ENCODE measurements around the gene FAM50A.
A peak's percentile ranks its signal among the peaks of the same experiment; 100 is the strongest.
"Not testable (repeated sequence)": the region's sequence is repeated elsewhere in the genome, so short reads cannot be mapped to it uniquely, and the experiment has no call there.

Gene FAM50A

DNA sequence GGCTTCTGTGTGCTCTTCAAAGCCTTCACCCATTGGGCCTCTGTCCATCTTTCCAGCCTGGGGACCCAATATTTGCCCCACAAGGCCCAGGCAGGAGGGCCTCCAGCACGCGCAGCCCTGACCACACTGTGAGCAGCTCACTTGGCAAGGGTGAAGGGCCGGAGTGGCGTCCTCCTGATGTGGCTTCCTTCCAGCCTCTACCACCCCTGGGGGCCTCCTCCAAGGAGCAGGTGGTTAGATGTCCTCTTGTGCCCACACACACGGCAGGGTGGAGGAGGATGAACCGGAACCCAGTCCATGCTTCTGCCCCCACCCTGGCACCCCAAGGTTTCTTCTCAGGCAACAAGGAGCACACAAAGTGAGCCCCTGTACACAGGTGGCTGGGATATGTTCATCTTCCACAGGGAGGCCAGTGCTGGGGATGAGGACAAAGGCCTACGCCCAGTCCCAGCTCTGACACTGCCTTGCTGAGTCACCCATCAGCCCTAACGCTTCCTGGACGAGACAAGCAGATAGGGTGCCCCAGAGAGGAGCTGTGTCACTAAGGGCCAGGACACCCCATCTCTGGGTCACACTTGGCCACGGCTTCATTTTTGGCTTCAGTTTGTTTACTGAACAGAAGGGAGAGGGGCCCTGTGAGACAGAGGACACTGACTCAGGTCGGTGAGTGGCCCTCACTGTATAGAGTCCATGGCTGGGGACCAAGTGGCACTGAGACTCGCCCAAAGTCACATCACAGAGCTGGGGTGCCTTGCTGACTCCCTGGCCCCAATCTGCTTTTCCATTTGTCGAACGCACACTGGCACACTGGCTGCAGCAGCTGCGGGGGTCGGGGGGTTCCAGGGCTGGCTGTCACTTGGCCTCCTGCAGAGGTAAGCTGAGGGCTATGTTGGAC is 40.6 kb downstream of the FAM50A start:
- DNase-seq (ENCODE audit: low read depth in 2 of 2) = no peak

DNA sequence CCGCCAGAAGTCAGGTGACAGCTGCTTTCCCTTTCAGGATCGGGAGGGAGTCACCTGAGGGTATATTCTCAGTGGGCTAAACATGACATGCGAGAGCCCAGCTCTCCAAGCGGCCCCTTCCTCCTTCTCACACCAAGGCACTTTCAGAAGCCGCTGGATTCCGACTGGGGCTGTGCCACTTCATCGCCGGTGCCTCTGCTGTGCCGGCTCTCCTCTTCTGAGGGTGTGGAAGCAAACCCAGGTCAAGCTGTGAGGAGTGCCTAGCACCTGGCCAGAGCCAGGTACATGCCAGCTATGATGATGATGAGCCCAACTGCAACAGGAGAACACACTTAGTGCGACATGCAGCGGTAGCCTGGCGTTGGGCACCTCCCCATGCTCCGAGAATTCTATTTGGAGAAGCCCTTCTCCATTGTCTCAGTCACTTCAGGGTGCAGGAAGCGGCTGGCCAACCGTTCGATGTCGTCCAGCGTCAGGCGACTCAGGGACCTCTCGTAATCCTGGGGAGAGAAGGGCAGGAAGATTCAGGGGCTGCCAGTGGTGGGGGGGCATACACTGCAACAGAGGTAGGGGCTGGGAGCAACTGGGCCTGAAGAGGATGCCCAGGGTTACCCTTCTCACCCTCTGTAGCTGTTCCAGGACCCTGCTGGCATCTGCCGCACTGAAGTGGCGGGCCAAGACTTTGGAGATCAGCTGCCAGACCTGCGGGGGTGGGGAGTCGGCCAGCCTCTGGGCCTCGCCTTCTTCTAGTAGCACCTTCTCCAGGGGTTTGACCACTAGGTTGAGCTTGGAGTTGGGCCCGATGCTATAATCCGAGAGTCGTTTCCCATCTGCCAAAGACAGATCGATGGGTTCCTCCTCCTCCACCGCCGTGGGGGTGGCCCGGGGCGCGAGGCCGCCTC is 41.5 kb downstream of the FAM50A start:
- no peak for DNase-seq (ENCODE audit: low read depth in 2 of 2)

DNA sequence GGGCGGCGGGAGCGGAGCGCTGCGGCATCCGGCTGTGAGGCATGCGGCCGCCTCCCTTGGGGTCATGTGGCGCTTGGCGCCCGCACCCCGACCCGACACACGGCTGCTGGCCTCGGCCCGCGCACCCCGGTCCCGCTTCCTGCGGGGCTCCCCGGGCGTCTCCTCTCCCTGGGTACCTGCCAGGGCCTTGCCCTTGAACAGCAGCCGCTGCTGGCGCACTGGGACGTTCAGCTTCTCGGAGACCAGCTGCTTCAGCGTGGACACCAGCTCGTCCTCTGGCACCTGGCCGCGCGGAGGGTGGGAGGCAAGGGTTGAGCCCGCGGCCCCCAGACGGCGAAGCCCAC is 42.1 kb downstream of the FAM50A start:
- DNase-seq (ENCODE audit: low read depth in 2 of 2) = no peak

DNA sequence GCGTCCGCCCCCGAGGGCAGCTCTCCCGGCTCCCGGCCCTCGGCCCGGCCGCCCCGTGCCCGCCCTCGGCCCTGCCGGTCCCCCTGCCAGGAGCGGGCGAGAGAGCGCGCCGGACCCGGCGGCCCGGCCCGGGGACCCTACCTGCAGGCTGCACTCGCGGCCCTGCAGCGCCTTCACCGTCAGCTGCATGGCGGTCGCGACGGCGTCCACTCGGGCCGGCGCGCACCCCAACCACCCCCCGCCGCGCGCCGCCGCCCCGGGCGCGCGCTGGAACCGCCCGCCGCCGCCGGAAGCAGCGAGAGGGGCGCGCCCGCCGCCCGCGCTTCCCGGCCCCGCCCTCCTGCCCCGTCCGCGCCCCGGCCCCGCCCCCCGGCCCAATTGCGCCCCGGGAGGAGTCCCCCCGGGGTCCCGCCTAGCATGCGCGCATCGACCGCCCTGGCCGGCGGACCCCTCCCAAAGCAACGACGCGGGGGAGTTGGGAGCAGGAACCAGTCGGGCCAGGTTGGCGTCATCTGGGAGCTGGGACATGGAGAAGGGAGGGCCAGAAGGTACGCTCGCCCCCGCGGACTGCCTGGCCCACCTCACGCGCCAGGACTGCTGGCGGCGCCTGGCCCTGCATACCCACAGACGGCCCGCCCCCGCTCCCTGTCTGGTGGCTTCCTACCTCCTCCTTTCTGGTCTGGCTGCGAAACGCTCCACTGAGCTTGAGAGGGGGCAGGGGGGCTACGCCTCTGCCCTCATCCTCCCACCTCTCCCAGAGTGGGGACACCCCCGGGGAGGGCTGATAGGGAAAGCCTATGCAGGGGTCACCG is 42.7 kb downstream of the FAM50A start, which contains the start of gene UBL4A:
Gene UBL4A, minus strand, starts transcription at position 220 of the 812 bp plus-strand sequence. Its CDS starts 31 bp downstream, at position 189.
- DNase-seq (ENCODE audit: low read depth in 2 of 2) = peak in 1 of 2 donors; percentile 52

DNA sequence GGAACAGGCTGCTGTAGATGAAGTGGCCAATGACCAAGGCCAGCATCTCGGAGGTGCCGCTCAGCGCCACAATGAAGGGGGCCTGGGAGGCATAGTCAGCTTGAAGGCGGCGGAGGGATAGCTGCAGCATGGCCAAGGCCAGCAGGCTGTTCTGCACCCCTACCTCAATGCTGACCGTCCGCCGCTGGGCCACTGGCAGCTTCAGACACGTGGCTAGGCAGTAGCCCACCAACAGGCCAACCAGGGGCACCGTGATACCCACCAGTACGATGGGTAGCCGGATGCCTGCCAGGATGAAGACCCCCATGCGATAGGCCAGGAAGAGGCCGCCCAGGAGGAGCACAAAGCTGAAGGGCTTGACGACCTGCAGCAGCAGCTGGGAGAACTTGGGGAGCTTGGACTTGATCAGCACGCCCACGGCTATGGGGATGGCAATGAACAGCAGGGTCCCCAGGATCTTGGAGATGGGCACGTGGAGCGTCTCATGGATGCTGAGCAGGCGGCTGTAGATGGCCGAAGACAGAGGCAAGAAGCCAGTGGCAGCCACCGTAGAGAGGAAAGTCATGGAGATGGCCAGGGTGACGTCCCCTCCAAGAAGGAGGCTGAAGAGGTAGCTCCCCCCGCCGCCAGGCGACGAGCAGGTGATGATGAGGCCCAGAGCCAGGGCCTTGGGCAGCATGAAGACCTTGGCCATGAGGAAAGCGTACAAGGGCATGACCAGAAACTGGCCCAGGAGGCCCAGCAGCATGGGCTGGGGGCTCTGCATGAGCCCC is 43.8 kb downstream of the FAM50A start:
- no peak for DNase-seq (ENCODE audit: low read depth in 2 of 2)

DNA sequence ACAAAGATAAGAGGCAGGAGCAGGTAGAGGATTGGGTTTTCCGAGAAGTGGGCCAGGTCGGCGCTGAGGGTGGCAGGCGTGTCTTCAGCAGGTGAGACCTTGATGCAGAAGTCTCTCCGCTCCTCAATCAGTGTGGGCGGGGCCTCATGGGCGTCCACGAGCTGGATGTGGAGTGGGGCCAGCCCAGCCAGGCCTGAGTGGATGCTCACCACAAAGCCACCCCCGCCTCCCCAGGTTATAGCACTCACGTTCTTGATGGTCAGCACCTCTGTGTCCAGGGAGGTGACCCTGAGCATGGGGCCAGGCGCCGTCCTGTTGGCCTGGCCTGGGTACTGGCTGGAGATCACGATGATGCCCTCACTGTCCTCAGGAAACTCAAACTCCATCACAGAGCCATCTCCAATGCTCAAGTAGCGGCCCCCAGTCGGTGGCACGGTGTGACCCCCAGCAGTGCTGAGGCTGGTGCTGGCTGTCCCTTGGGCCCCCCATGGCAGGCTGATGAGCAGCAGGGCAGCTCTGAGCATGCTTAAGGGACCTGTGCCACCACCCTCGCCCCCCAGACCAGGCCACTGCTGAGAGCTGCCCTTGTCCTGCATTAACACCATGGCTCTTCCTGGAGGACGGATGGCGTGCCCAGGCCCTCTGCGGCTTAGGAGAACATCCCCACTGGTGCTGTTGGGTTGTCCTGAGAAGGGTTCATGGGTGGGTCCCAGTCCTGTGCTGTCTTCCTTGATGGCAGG is 44.6 kb downstream of the FAM50A start:
- DNase-seq (ENCODE audit: low read depth in 2 of 2) = no peak

DNA sequence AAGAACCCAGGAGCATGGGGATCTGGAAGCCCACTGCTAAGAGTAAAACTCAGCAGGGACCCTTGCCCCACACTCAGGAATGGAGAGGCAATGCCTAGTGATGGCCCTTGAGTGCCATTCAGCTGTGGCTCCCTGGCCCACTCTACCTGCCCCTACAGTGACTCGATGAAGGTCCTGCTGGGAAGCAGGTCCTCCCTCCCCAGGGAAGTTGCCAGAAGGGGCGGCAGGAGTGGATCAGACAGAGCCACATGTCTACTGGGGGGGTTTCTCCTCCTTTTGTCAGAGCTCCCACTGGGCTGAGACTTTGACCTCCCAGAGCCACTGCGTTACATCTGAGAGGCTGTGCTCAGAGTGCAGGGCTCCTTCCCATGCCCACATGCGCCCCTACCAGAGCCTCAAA is 45.2 kb downstream of the FAM50A start:
- no peak for DNase-seq (ENCODE audit: low read depth in 2 of 2)

DNA sequence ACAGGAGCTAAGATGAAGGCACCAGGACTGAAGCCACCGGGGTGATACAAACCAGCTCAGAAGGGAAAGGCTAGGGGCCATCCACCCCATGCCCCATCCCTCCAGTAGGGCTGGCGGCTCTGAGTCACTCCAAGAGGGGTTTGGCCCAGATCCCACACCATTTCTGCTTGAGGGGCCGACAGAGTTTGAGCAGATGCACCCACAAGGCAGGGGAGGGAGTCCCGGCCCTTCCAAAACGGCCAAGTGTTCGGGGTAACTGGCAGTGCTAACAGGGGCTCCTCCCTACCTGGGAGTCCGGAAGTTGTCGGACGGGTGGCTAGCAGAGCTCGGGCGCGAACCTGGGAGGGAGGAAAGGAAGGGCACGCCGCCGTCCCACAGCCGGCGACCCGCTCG is 46.1 kb downstream of the FAM50A start:
- no peak for DNase-seq (ENCODE audit: low read depth in 2 of 2)

DNA sequence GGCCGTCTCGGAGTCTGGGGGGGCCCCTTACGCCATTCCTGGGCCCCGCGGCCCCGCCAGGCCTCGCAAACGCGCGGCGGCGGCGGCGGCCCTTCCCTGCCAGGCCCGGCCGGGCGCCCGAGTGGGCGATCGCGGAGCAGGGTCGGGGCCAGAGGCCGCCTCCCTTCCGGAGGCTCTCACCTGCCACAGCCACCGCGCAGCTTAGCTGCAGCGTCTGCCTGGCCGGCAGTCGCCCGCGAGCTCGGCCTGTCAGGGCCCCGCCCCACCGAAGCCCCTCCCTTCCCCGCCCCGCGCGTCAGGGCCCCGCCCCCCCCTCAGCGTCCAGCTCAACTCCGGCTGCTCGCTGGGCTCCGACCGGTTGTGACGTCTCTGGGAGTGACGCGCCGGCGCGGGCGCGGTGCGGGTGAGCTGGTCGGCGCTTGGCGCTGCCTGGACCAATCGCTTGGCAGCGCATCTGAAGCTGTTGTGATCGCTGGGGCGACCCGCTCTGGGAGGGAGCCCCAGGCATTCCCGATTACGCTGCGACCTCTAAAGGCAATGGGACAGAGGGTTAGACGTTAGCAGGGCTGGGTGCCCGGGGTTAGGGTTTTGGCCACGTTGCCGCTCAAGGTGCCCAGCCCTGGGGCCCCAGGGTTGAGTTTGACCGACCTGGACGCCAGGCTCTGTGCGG is 46.6 kb downstream of the FAM50A start, which contains the start of gene SLC10A3:
Gene SLC10A3, minus strand, starts transcription at position 216 of the 670 bp plus-strand sequence. CDS start 1,689 bp downstream, outside the sequence.
- DNase-seq (ENCODE audit: low read depth in 2 of 2) = peak; percentile 79 to 81

DNA sequence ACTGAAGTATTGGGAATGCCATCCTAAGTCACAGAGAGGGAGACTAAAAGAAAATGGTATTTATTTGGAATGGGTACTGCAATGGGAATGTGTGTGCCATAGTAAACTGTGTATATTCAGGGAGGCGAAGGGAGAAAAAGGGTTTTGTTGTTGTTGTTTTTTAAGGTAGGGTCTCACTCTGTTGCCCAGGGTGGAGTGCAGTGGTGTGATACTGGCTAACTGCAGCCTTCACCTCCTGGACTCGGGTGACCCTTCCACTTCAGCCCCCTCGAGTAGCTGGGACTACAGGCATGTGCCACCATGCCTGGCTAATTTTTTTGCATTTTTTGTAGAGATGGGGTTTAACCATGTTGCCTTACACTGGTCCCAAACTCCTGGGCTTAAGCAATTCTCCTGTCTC is 50.8 kb downstream of the FAM50A start:
- DNase-seq (ENCODE audit: low read depth in 2 of 2) = no peak

DNA sequence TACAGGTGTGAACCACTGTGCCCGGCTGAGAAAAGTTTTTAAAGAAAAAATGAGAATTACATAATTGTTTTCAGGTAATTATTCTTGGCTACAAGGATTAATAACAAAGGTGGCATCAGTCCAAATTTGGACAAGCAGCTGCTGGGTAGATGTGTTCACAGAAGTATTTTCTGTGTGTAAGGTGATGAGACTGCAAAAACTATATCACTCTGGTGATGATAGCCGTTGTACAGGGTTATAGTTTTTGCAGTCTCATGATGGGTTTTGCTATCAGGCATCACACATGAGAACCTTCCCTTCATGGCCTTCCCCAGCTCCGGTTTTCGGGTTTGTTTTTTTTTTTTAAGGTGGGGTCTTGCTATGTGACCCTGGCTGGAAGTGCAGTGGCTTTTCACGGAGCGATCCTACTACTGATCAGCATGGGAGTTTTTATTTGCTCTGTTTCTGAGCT is 51.6 kb downstream of the FAM50A start:
- no peak for DNase-seq (ENCODE audit: low read depth in 2 of 2)

DNA sequence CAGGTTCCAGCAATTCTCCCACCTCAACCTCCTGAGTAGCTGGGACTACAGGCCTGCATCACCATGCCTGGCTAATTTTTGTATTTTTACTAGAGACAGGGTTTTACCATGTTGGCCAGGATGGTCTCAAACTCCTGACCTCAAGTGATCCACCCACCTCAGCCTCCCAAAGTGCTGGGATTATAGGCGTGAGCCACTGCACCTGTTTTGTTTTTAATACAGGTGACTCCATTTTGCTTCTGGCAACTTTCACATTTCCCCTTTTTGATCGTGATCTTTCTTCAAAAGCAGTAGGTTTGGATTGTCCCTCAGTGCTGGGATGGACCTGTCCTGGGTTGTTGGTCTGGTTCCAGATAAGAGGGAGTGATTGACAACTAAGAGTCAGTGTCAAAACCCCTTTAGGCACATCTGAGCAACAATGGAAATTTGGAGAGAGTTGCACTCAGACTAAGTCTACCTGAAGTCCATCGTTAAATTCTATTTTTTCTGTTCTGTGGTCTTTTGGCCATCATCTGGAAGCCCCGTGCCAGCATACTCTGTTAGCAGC is 52.7 kb downstream of the FAM50A start:
- DNase-seq (ENCODE audit: low read depth in 2 of 2) = not testable (repeated sequence)
